Karpas-422 (cell line): ENCODE data around the gene TTLL11. TPM values are rescaled to one million over a fixed set of nuclear protein-coding genes. Genes with fewer than 3 reads are reported as not detected.
A peak's percentile ranks its signal among the peaks of the same experiment; 100 is the strongest.

Experiments used
- DNase-seq: peaks from one replicate; pipeline ENCODE4 v3.0.0-alpha.2; 2015
- H2AFZ ChIP-seq: fragments of 200-600 bp; sonication (generic); 2 replicates; pipeline ENCODE4 v1.6.1; 2014; ENCODE audit warnings: antibody characterized with exemption, low read length, mixed read lengths
- H3K27ac ChIP-seq: fragments of 200-600 bp; sonication (generic); 2 replicates; pipeline ENCODE4 v1.5.1; 2014; ENCODE audit warnings: mild to moderate bottlenecking, low read length, moderate library complexity
- H3K27me3 ChIP-seq: fragments of 200-600 bp; sonication (generic); 2 replicates; pipeline ENCODE4 v1.6.1; 2014; ENCODE audit warnings: low read length, mixed read lengths
- H3K36me3 ChIP-seq: fragments of 200-600 bp; sonication (generic); 2 replicates; pipeline ENCODE4 v1.6.1; 2014; ENCODE audit warnings: low read length, mixed read lengths; ENCODE audit not compliant: insufficient read depth
- H3K4me1 ChIP-seq: fragments of 200-600 bp; sonication (generic); 2 replicates; pipeline ENCODE4 v1.6.1; 2014; ENCODE audit warnings: mild to moderate bottlenecking, low read length, mixed read lengths
- H3K4me2 ChIP-seq: fragments of 200-600 bp; sonication (generic); 2 replicates; pipeline ENCODE4 v1.6.1; 2014; ENCODE audit warnings: low read length, low read depth, mild to moderate bottlenecking; ENCODE audit not compliant: poor library complexity, severe bottlenecking
- H3K4me3 ChIP-seq: fragments of 200-600 bp; sonication (generic); 2 replicates; pipeline ENCODE4 v1.5.1; 2014; ENCODE audit warnings: mild to moderate bottlenecking, antibody characterized with exemption, low read length, mixed read lengths
- H3K79me2 ChIP-seq: fragments of 200-600 bp; sonication (generic); 2 replicates; pipeline ENCODE4 v1.6.1; 2014; ENCODE audit warnings: mild to moderate bottlenecking, low read length, mixed read lengths
- H3K9ac ChIP-seq: fragments of 200-600 bp; sonication (generic); 2 replicates; pipeline ENCODE4 v1.6.0; 2014; ENCODE audit warnings: low read length
- H3K9me2 ChIP-seq: fragments of 200-600 bp; sonication (generic), shearing (Covaris generic); replicated peaks from 2 replicates; pipeline ENCODE4 v1.6.0; 2014; ENCODE audit warnings: mild to moderate bottlenecking, low read length, moderate library complexity; ENCODE audit not compliant: insufficient read depth
- H3K9me3 ChIP-seq: fragments of 300-700, 200-600 bp; sonication (generic); 2 replicates; pipeline ENCODE4 v1.6.1; 2014; ENCODE audit warnings: low read length, mixed read lengths
- H4K20me1 ChIP-seq: fragments of 200-600 bp; sonication (generic); 2 replicates; pipeline ENCODE4 v1.6.1; 2014; ENCODE audit warnings: mild to moderate bottlenecking, antibody characterized with exemption, low read length, low read depth; ENCODE audit not compliant: insufficient read depth
- total RNA-seq: library from RNA; depleted of rRNA; stranded (reverse); fragments of >200 nt; shearing (Covaris generic); gene quantifications from 2 replicates; pipeline ENCODE4 v1.2.3, GENCODE V29; 2014; ENCODE audit warnings: low replicate concordance

Gene TTLL11
- total RNA-seq, 1 experiment from 2014 or later, result 2.5 TPM

DNA sequence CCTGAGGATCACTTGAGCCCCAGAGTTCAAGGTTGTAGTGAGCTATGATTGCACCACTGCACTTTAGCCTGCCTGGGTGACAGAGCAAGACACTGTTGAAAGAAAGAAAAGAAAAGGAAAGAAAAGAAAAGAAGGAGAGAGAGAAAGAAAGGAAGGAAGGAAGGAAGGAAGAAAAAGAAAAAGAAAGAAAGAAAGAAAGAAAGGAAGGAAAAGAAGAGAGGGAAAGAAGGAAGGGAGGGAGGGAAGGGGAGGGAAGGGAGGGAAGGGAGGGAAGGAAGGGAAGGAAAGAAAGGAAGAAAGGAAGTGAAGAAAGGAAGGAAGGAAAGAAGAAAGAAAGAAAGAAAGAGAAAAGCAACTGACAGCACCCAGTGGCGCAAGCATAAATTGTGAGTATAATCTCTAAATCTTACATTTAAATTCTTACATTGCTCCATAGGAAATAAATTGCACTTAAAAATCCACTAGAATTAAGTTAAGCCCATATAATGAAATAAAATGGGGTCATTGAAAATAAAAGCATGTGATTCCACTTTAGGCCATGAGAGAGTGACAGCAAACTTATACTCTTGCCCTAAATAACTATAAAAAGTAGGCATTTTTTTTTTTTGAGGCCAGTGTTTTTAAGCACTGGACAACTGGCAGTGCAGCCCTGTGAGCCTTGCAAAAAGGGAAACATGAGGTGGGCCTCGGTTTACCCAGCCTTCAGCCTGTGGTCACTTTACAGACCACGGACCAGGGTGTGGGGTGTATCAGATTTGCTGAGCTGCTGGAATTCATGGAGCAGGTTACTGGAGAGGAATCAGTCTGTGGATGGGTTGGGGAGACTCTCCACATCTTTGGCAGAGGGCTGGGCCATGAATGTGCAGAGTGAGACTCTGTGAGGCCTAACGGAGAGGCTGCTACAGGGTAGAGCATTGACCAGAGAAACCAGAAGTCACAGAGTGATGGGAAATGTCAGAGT, 175.5 kb downstream of the TTLL11 start:
- H3K9me3 ChIP-seq, result no peaks in the 10 kb centered on the region
- H3K27me3 ChIP-seq, result no peaks in the 10 kb centered on the region
- no peak overlapping the region for H3K4me2 ChIP-seq
- no peaks in the 10 kb centered on the region for H3K9me2 ChIP-seq
- no peak overlapping the region for H3K9ac ChIP-seq
- no peak for DNase-seq
- no peak overlapping the region for H2AFZ ChIP-seq
- H3K4me3 ChIP-seq, result no peak overlapping the region
- peaks cover 46% of the 10 kb centered on the region for H3K4me1 ChIP-seq
- no peak overlapping the region for H3K27ac ChIP-seq
- no peaks in the 10 kb centered on the region for H4K20me1 ChIP-seq
- H3K79me2 ChIP-seq, result no peaks in the 10 kb centered on the region
- no peaks in the 10 kb centered on the region for H3K36me3 ChIP-seq

GRCh38 chr9:121915304-121915625, 177.8 kb downstream of the TTLL11 start:
- Histone ChIP-seq H3K36me3 (no peaks in the 10 kb centered on the region), H3K4me3 (no peak overlapping the region), H3K4me1 (peaks cover 25% of the 10 kb centered on the region), H3K79me2 (no peaks in the 10 kb centered on the region), H2AFZ (peak overlapping the region; percentile 72), H3K27ac (peak overlapping the region; percentile 24; the same call in 1 of the 2 replicates), H4K20me1 (no peaks in the 10 kb centered on the region), H3K9me2 (no peaks in the 10 kb centered on the region), H3K4me2 (peak overlapping the region; percentile 36), H3K9me3 (no peaks in the 10 kb centered on the region), H3K27me3 (no peaks in the 10 kb centered on the region), H3K9ac (no peak overlapping the region)
- peak; percentile 78 for DNase-seq

DNA sequence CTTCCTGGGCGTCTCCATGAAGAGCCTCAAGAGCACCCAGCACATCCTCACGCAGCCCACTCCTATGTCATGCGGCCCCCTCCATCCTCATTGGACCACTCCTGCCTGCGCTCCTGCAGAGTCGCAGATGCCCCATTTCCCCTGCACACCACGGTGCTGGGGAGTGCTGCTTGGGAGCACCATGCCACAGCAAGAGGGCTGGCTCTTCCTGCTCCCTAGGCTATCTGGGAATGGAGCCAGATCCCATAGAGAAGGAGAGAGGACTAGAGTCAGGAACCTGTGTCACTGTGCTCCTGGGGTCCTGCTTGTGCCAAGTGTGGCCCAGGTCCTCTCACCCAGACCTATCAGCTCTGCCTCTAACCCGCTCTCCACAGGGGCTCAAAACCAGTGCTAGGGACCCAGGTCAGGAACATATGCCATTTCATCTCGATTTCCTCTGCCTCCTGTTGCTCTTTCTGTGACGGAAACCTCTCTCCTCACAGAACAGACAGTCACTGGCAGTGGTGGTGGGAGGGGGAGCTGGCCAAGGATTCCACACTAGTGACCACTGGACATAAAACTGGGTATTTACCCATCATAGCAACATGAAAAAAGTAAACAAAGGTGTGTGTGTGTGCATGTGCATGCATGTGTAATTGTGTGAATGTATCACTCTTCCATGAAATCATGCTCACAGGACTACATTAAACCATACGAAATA, 178.4 kb downstream of the TTLL11 start:
- Histone ChIP-seq H3K9me3 (no peaks in the 10 kb centered on the region), H3K27ac (no peak overlapping the region), H3K36me3 (no peaks in the 10 kb centered on the region), H3K4me3 (no peak overlapping the region), H3K9me2 (no peaks in the 10 kb centered on the region), H3K9ac (no peak overlapping the region), H4K20me1 (no peaks in the 10 kb centered on the region), H3K4me1 (peaks cover 23% of the 10 kb centered on the region), H3K79me2 (no peaks in the 10 kb centered on the region), H3K27me3 (no peaks in the 10 kb centered on the region), H2AFZ (peak overlapping the region; percentile 72), H3K4me2 (peak overlapping the region; percentile 36)
- no peak for DNase-seq

DNA sequence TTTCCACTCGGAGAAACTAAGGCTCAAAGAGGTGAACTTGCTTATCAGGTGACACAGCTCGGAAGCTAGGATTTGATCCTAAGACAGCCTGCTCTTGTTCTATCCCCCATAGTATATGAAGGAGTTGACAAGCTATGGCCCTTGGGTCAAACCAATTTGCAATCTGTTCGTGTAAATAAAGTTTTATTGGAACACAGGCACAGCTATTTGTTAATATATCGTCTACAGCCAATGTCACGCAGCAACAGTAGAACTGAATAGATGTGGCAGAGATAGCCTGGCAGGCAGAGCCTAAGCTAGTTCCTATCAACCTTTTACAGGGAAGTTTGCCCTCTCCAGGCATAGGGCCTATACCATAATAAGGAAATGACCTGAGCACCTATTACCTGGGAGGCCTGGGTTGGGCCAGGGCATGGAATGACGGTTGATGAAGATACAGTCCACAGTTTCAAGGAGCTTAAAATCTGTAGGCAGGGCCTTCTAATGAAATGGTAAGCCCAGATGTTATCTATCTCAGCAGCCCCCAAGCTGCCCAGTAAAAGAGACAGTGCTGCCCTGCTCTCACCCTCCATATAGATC, 179.0 kb downstream of the TTLL11 start:
- Histone ChIP-seq H2AFZ (no peak overlapping the region), H4K20me1 (no peaks in the 10 kb centered on the region), H3K36me3 (no peaks in the 10 kb centered on the region), H3K9me3 (no peaks in the 10 kb centered on the region), H3K4me1 (peaks cover 23% of the 10 kb centered on the region), H3K9ac (no peak overlapping the region), H3K4me2 (no peak overlapping the region), H3K27me3 (no peaks in the 10 kb centered on the region), H3K79me2 (no peaks in the 10 kb centered on the region), H3K27ac (no peak overlapping the region), H3K9me2 (no peaks in the 10 kb centered on the region), H3K4me3 (no peak overlapping the region)
- no peak for DNase-seq

GRCh38 chr9:121912812-121913627, 180.1 kb downstream of the TTLL11 start:
- H3K4me2 ChIP-seq, result no peak overlapping the region
- peaks cover 16% of the 10 kb centered on the region for H3K4me1 ChIP-seq
- no peaks in the 10 kb centered on the region for H3K9me3 ChIP-seq
- no peaks in the 10 kb centered on the region for H4K20me1 ChIP-seq
- no peaks in the 10 kb centered on the region for H3K79me2 ChIP-seq
- no peak overlapping the region for H3K9ac ChIP-seq
- H3K9me2 ChIP-seq, result no peaks in the 10 kb centered on the region
- H3K27me3 ChIP-seq, result no peaks in the 10 kb centered on the region
- no peak overlapping the region for H3K4me3 ChIP-seq
- H2AFZ ChIP-seq, result no peak overlapping the region
- no peak for DNase-seq
- no peaks in the 10 kb centered on the region for H3K36me3 ChIP-seq
- H3K27ac ChIP-seq, result no peak overlapping the region

GRCh38 chr9:121910491-121911040, 182.5 kb downstream of the TTLL11 start:
- Histone ChIP-seq H3K9ac (no peak overlapping the region), H3K36me3 (no peaks in the 10 kb centered on the region)

DNA sequence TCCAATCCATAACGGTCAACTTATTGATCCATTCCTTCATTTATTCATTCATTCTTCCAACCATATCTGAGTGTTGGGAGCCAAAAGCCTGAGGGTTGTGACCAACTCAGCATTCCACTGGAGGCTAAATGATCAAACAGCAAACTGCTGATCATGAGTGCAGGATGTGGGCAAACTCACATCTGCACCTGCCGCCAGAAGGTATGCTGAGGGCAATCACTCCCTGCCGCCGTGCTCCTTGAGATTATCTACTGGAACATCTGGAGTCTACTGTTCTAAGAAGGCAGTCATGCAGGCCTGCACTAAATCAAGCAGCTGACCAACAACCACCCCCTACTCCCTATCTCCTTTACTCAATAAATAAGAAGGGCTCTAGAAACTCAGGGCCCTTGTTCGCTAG, 184.0 kb downstream of the TTLL11 start:
- Histone ChIP-seq H3K36me3 (no peaks in the 10 kb centered on the region), H3K4me1 (no peaks in the 10 kb centered on the region), H3K9me3 (no peaks in the 10 kb centered on the region), H4K20me1 (no peaks in the 10 kb centered on the region), H3K4me3 (no peak overlapping the region), H3K4me2 (no peak overlapping the region), H3K9me2 (no peaks in the 10 kb centered on the region), H3K9ac (no peak overlapping the region), H3K27ac (no peak overlapping the region), H2AFZ (no peak overlapping the region), H3K27me3 (no peaks in the 10 kb centered on the region), H3K79me2 (no peaks in the 10 kb centered on the region)
- no peak for DNase-seq

More at GRCh38 chr9:121910491-121911040, 182.5 kb downstream of the TTLL11 start:
- no peak overlapping the region for H3K4me3 ChIP-seq
- no peaks in the 10 kb centered on the region for H3K9me3 ChIP-seq
- no peak overlapping the region for H2AFZ ChIP-seq
- no peak overlapping the region for H3K27ac ChIP-seq
- H3K4me2 ChIP-seq, result no peak overlapping the region
- H3K9me2 ChIP-seq, result no peaks in the 10 kb centered on the region
- no peak for DNase-seq
- H4K20me1 ChIP-seq, result no peaks in the 10 kb centered on the region
- H3K4me1 ChIP-seq, result peaks cover 11% of the 10 kb centered on the region
- no peaks in the 10 kb centered on the region for H3K79me2 ChIP-seq
- no peaks in the 10 kb centered on the region for H3K27me3 ChIP-seq
